SKM-1 (cell line): ENCODE measurements around the gene ATOH8.
"Not testable (repeated sequence)": the region's sequence is repeated elsewhere in the genome, so short reads cannot be mapped to it uniquely, and the experiment has no call there.

ENCODE experiments used
- DNase-seq: peaks from one replicate; lab custom pipeline; 2025; ENCODE audit not compliant: unreplicated experiment; lab: John Stamatoyannopoulos, UW

The ATOH8 gene

GRCh38 chr2:85753525-85754312 lies at the start of gene ATOH8:
TSS of gene ATOH8 (plus strand) at chr2:85753991. CDS start at chr2:85754190, 199 bp downstream.
- no peak for DNase-seq

GRCh38 chr2:85704038-85704437 lies 49.8 kb upstream of the ATOH8 start:
- no peak for DNase-seq

- peak; percentile 70 for DNase-seq
These were observed 48.8 kb upstream of the ATOH8 start for GRCh38 chr2:85704800-85705679.

- DNase-seq, result peak; percentile 69
These were observed 48.1 kb upstream of the ATOH8 start for GRCh38 chr2:85705680-85706039.

GRCh38 chr2:85706063-85706462 lies 47.7 kb upstream of the ATOH8 start:
- DNase-seq, result no peak

- peak; percentile 85 for DNase-seq
These were observed 47.0 kb upstream of the ATOH8 start for GRCh38 chr2:85706599-85707296.

GRCh38 chr2:85707304-85707703 lies 46.5 kb upstream of the ATOH8 start:
- DNase-seq, result peak; percentile 87

- DNase-seq, result no peak
These were observed 45.1 kb upstream of the ATOH8 start for GRCh38 chr2:85708641-85709040.

GRCh38 chr2:85709401-85709811 lies 44.4 kb upstream of the ATOH8 start:
- peak; percentile 82 for DNase-seq

GRCh38 chr2:85710687-85711577 lies 42.9 kb upstream of the ATOH8 start:
- DNase-seq, result no peak

- DNase-seq, result no peak
These were observed 42.2 kb upstream of the ATOH8 start for GRCh38 chr2:85711578-85712060.

GRCh38 chr2:85712336-85712735 lies 41.5 kb upstream of the ATOH8 start:
- DNase-seq, result peak; percentile 49

GRCh38 chr2:85712849-85713612 lies 40.8 kb upstream of the ATOH8 start:
- DNase-seq, result no peak

GRCh38 chr2:85713836-85714235 lies 40.0 kb upstream of the ATOH8 start:
- no peak for DNase-seq

GRCh38 chr2:85714421-85714820 lies 39.4 kb upstream of the ATOH8 start:
- not testable (repeated sequence) for DNase-seq

- DNase-seq, result no peak
These were observed 39.0 kb upstream of the ATOH8 start for GRCh38 chr2:85714841-85715240.

GRCh38 chr2:85716346-85716914 lies 37.4 kb upstream of the ATOH8 start:
- no peak for DNase-seq

- DNase-seq, result no peak
These were observed 36.3 kb upstream of the ATOH8 start for GRCh38 chr2:85717308-85718008.

- no peak for DNase-seq
These were observed 35.8 kb upstream of the ATOH8 start for GRCh38 chr2:85718009-85718391.
